SHP77 (cell line): ENCODE measurements around the gene PANX2.

Source experiments
- DNase-seq, 2 experiments: peaks; one replicate each; lab custom pipeline; 2025; lab: John Stamatoyannopoulos, UW

The PANX2 gene

GRCh38 chr22:50184004-50184901 is 13.7 kb downstream of the PANX2 start:
- DNase-seq, result peak in 1 of 2 experiments; percentile 25

- DNase-seq, result no peak
These were observed 14.4 kb downstream of the PANX2 start for GRCh38 chr22:50184902-50185374.

- DNase-seq, result peak; percentile 89 to 95
These were observed 15.0 kb downstream of the PANX2 start, which contains the start of gene TRABD for GRCh38 chr22:50185375-50186087. Gene TRABD (plus strand): TSS chr22:50185913. CDS start chr22:50193061, 7,148 bp downstream.

- DNase-seq, result no peak
These were observed 15.7 kb downstream of the PANX2 start for GRCh38 chr22:50186181-50186714.

GRCh38 chr22:50186761-50187523 is 16.4 kb downstream of the PANX2 start:
- no peak for DNase-seq

GRCh38 chr22:50188356-50188755 is 17.8 kb downstream of the PANX2 start:
- DNase-seq, result no peak

- peak; percentile 48 to 67 for DNase-seq
These were observed 18.8 kb downstream of the PANX2 start for GRCh38 chr22:50189184-50189848.

GRCh38 chr22:50189849-50190181 is 19.3 kb downstream of the PANX2 start:
- peak; percentile 66 to 80 for DNase-seq

- DNase-seq, result peak; percentile 76 to 84
These were observed 19.8 kb downstream of the PANX2 start for GRCh38 chr22:50190182-50190940.

GRCh38 chr22:50190941-50191741 is 20.6 kb downstream of the PANX2 start:
- DNase-seq, result no peak

GRCh38 chr22:50192436-50193204 is 22.1 kb downstream of the PANX2 start:
- no peak for DNase-seq

GRCh38 chr22:50193621-50194020 is 23.1 kb downstream of the PANX2 start:
- no peak for DNase-seq

GRCh38 chr22:50194037-50194805 is 23.7 kb downstream of the PANX2 start:
- no peak for DNase-seq

GRCh38 chr22:50196256-50196655 is 25.7 kb downstream of the PANX2 start:
- no peak for DNase-seq

GRCh38 chr22:50197000-50197800 is 26.7 kb downstream of the PANX2 start:
- DNase-seq, result no peak

- DNase-seq, result no peak
These were observed 27.5 kb downstream of the PANX2 start for GRCh38 chr22:50197856-50198623.

GRCh38 chr22:50198624-50199017 is 28.1 kb downstream of the PANX2 start:
- no peak for DNase-seq
